Mononuclear cell (primary cell): ENCODE measurements around the gene SORCS2. TPM values are rescaled to one million over a fixed set of nuclear protein-coding genes. Genes with fewer than 3 reads are reported as not detected.

Source experiments
- H3K27me3 ChIP-seq: 2 replicates; pipeline ENCODE4 v1.6.0; 2011; ENCODE audit warnings: low read length, control low read depth; ENCODE audit not compliant: insufficient read depth
- H3K4me1 ChIP-seq: 2 replicates; pipeline ENCODE4 v1.5.1; 2011; ENCODE audit warnings: mild to moderate bottlenecking, low read length, control low read depth; ENCODE audit not compliant: insufficient read depth
- H3K4me3 ChIP-seq: 2 replicates; pipeline ENCODE4 v1.5.1; 2011; ENCODE audit warnings: mild to moderate bottlenecking, low read length, moderate library complexity
- H3K9me3 ChIP-seq: 2 replicates; pipeline ENCODE4 v1.5.1; 2011; ENCODE audit warnings: low read depth, mild to moderate bottlenecking, control low read depth, low read length
- total RNA-seq: library from RNA; depleted of rRNA; stranded (reverse); fragments of >200 nt; gene quantifications from one replicate; pipeline ENCODE4 v1.2.3, GENCODE V29; 2012

The SORCS2 gene
- total RNA-seq, 1 donor = 0.10 TPM

DNA sequence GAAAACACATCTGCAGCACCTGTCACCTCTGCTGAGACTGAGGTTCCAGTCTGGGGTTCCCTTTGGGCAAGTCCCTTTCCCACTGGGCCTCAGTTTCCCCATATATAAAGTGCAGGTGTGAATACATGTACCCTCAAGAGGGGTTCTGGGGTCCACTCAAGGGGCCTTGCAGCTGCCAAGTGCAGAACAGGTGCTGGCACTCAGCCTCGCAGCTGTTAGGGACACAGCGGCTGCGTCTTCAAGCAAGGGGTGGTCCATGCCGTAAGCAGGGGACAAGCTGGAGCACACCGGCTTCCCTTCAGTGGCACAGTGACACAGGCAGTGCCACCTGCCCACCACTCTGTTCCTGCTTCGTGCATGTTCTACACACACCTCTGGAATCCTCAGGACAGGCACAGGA lies 329.3 kb downstream of the SORCS2 start:
- no peak overlapping the region for H3K4me3 ChIP-seq
- peaks cover 18% of the 10 kb centered on the region for H3K4me1 ChIP-seq
- H3K27me3 ChIP-seq = no peaks in the 10 kb centered on the region
- H3K9me3 ChIP-seq = no peaks in the 10 kb centered on the region

GRCh38 chr4:7522452-7523220 lies 330.3 kb downstream of the SORCS2 start:
- no peak overlapping the region for H3K4me3 ChIP-seq
- peaks cover 18% of the 10 kb centered on the region for H3K4me1 ChIP-seq
- H3K9me3 ChIP-seq = no peaks in the 10 kb centered on the region
- H3K27me3 ChIP-seq = no peaks in the 10 kb centered on the region

- Histone ChIP-seq H3K27me3 (no peaks in the 10 kb centered on the region), H3K4me1 (peaks cover 18% of the 10 kb centered on the region), H3K9me3 (no peaks in the 10 kb centered on the region), H3K4me3 (no peak overlapping the region)
Measured at GRCh38 chr4:7523526-7523925, 331.2 kb downstream of the SORCS2 start.

- peaks cover 18% of the 10 kb centered on the region for H3K4me1 ChIP-seq
- no peak overlapping the region for H3K4me3 ChIP-seq
- H3K9me3 ChIP-seq = no peaks in the 10 kb centered on the region
- H3K27me3 ChIP-seq = no peaks in the 10 kb centered on the region
Measured at GRCh38 chr4:7524064-7524682, 331.8 kb downstream of the SORCS2 start.

DNA sequence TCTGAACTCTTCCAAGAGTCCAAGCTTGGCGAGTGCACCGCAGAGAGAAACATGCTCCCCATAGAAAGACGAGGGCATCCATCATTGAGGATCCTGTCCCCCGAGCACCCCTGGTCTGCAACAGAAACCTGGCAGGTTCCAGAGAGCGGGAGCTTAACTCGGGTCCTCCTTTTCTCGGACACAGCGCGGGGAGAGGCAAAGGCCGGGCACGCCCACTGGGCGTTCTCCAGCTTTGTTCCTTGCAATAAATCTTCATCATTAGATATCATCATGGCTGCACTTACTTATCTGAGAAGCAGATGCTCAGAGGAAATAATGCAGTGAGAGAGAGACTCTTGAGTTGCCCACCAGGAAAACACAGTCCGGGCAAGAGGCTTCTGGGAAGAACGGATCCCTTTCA lies 332.5 kb downstream of the SORCS2 start:
- no peaks in the 10 kb centered on the region for H3K27me3 ChIP-seq
- no peaks in the 10 kb centered on the region for H3K9me3 ChIP-seq
- peaks cover 18% of the 10 kb centered on the region for H3K4me1 ChIP-seq
- no peak overlapping the region for H3K4me3 ChIP-seq

DNA sequence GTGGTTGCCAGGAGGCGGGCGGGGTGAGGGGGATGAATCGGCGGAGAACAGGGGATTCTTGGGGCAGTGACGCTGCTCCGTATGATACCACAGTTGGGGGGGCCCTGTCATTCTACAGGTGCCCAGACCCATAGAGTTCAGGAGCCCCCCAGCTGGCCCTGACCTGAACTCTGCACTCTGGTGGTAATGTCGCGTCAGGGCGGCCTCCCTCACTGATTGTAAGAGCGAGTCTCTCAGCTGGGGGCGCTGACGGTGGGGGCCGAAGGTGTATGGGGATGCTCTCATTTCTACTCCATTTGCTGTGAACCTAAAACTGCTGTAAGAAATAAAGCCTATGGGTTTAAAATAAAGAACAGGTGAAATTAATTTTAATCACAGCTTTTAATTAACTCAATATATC lies 334.2 kb downstream of the SORCS2 start:
- H3K4me1 ChIP-seq = peaks cover 18% of the 10 kb centered on the region
- H3K27me3 ChIP-seq = no peaks in the 10 kb centered on the region
- H3K9me3 ChIP-seq = no peaks in the 10 kb centered on the region
- H3K4me3 ChIP-seq = no peak overlapping the region

- Histone ChIP-seq H3K4me1 (peaks cover 18% of the 10 kb centered on the region), H3K9me3 (no peaks in the 10 kb centered on the region), H3K4me3 (no peak overlapping the region), H3K27me3 (no peaks in the 10 kb centered on the region)
Measured at GRCh38 chr4:7526929-7527535, 334.7 kb downstream of the SORCS2 start.

DNA sequence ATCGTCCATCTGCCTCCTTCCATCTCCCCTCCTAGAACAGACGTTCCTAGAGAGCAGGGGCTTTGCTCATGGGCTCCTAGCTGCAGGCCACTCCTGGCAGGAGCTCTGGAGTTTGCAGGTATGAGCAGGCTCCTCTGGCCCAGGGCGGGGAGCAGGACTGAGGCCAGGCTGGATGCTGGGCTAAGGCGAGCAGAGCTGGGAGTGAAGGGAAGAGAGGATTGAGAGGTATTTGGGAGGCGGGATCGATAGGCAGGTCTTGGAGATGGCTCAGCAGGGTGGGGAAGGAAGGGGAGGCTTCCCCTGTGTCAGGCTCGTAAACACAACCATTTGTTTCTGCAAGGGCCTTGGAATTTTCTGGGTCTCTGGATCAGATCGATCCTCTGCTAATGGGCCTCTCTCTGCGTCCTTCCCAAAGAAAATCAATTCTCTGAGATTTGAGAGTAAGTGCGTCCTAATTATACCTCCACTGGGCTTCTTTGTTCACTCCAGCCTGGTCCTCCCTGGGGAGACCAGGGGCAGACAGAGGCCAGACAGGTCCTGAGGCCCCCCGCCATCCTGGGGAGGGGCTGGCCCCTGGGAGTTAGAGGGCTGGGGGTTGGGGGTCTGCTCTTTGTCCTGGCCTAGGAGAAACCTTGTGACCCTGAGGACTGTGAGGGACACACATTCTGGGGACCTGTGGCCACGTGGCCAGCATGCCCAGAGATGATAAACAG lies 337.2 kb downstream of the SORCS2 start:
- Histone ChIP-seq H3K4me3 (no peak overlapping the region), H3K9me3 (no peaks in the 10 kb centered on the region), H3K27me3 (no peaks in the 10 kb centered on the region), H3K4me1 (peaks cover 6% of the 10 kb centered on the region)

- no peaks in the 10 kb centered on the region for H3K27me3 ChIP-seq
- H3K4me1 ChIP-seq = peaks cover under 1% of the 10 kb centered on the region
- H3K4me3 ChIP-seq = no peak overlapping the region
- H3K9me3 ChIP-seq = no peaks in the 10 kb centered on the region
Measured at GRCh38 chr4:7530082-7530481, 337.7 kb downstream of the SORCS2 start.

DNA sequence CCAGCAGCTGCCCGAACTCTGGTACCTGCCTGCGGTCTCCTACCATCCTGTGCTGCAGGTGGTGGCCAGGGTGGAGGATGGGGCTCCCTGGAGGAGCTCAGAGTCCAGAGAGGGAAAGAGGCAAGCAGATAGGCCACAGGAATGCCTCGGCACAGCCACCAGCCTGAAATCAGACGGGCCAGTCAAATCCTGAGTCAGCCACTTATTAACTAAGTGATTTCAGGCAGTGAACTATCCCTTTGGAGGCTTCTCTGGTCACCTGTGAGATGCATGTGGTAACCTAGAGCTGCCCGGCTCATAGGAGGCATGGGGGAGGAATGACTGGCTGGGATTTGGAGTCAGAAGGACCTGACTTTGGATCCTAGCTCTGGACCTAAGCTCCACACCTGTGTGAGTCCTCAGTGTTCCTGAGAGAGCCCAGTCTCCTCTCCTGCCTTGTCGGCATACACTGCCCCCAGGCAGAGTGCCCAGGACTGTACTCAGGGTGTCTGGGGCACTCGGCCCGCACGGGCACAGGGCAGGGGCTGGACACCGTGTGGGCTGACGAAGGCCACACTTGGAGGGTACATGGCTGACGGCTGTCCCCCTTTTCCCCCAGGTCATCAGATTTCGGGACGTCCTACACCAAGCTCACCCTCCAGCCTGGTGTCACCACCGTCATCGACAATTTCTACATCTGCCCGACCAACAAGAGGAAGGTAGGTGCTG lies 338.7 kb downstream of the SORCS2 start:
- no peaks in the 10 kb centered on the region for H3K27me3 ChIP-seq
- no peaks in the 10 kb centered on the region for H3K4me1 ChIP-seq
- no peak overlapping the region for H3K4me3 ChIP-seq
- H3K9me3 ChIP-seq = no peaks in the 10 kb centered on the region

DNA sequence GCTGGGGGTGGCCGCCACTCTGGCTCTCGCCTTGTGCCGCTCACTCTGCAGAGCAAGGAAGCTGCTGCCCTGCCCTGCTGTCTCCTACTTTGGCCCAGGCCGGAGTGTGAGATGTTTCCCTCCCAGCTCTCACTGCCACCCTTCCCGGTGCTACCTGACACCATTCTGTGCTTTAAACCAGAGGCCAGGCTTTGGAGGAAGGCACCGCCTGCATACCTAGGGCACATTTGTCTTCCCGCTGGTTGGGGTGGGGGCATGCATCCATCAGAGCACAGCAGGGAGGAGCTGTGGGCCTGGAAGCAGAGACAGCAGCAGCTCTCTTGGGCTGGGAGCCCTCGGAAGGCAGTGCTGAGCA lies 339.3 kb downstream of the SORCS2 start:
- no peaks in the 10 kb centered on the region for H3K27me3 ChIP-seq
- no peaks in the 10 kb centered on the region for H3K9me3 ChIP-seq
- H3K4me3 ChIP-seq = no peak overlapping the region
- H3K4me1 ChIP-seq = no peaks in the 10 kb centered on the region

GRCh38 chr4:7532043-7532442 lies 339.7 kb downstream of the SORCS2 start:
- H3K4me3 ChIP-seq = no peak overlapping the region

GRCh38 chr4:7533267-7533666 lies 340.9 kb downstream of the SORCS2 start:
- H3K4me3 ChIP-seq = no peak overlapping the region
- H3K9me3 ChIP-seq = no peaks in the 10 kb centered on the region
- H3K27me3 ChIP-seq = no peaks in the 10 kb centered on the region
- no peaks in the 10 kb centered on the region for H3K4me1 ChIP-seq

More at GRCh38 chr4:7532043-7532442, 339.7 kb downstream of the SORCS2 start:
- H3K27me3 ChIP-seq = no peaks in the 10 kb centered on the region
- H3K4me1 ChIP-seq = no peaks in the 10 kb centered on the region
- no peaks in the 10 kb centered on the region for H3K9me3 ChIP-seq

DNA sequence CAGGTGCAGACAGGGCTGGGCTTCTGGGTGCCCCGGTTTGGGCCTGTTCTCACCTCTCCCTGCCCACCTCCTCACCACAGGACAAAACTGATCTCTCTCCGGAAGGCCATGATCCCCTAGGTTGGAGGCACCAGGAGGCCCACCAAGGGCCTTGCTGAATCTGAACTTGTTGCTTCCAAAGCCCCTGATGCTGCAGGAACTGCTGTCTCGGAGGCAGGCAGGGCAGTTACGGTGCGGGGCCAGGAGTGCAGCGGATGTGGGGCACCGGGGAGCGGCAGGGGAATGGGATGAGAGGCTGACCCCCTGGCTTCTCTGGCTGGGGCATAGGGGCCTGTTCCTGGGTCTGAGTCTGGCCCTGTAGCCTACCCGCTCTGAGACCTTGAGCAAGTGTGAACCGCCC lies 342.8 kb downstream of the SORCS2 start:
- H3K4me1 ChIP-seq = no peaks in the 10 kb centered on the region
- no peaks in the 10 kb centered on the region for H3K9me3 ChIP-seq
- H3K4me3 ChIP-seq = no peak overlapping the region
- no peaks in the 10 kb centered on the region for H3K27me3 ChIP-seq

DNA sequence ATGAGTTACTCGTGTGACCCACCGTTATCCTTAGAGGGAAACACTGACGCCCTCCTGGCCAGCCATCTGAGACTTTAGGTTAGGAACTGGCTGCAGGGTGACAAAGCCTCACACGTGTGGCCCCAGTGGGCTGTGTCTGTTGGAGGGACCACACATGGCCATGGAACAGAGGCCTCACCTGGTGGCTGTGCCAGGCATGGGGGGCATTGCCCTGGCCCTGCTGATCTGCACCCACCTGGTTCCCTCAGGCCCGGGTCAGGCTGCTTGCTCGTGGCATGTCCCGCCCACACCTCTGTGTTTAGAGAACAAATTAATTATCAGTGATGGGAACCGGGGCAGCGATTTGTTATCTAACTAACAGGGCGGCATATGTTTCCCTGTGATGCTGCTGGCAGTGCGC lies 343.3 kb downstream of the SORCS2 start:
- H3K4me3 ChIP-seq = no peak overlapping the region
- H3K9me3 ChIP-seq = no peaks in the 10 kb centered on the region
- H3K27me3 ChIP-seq = no peaks in the 10 kb centered on the region
- H3K4me1 ChIP-seq = no peaks in the 10 kb centered on the region
